ENCODE results near the gene CROCC. TPM values are rescaled to one million over a fixed set of nuclear protein-coding genes. Genes with fewer than 3 reads are reported as not detected.
"Not testable (repeated sequence)": the region's sequence is repeated elsewhere in the genome, so short reads cannot be mapped to it uniquely, and the experiment has no call there.

CROCC gene
- polyA plus RNA-seq, 10 donors = 12.1 to 28.7 (median 22.7) TPM

GRCh38 chr1:16895598-16896315 is 26.0 kb upstream of the CROCC start, which contains the start of gene RNU1-2:
TSS of gene RNU1-2 (plus strand) at chr1:16895980.
- peak; percentile 93 to 100 (median 97) for DNase-seq

GRCh38 chr1:16896316-16897055 is 25.2 kb upstream of the CROCC start:
- DNase-seq = peak in 2 of 3 donors; percentile 61 to 79

GRCh38 chr1:16897653-16898052 is 24.1 kb upstream of the CROCC start:
- DNase-seq = not testable (repeated sequence)

- DNase-seq = not testable (repeated sequence)
These were observed 23.4 kb upstream of the CROCC start for GRCh38 chr1:16898298-16898697.

GRCh38 chr1:16899020-16899419 is 22.7 kb upstream of the CROCC start:
- not testable (repeated sequence) for DNase-seq

GRCh38 chr1:16900751-16901150 is 21.0 kb upstream of the CROCC start:
- DNase-seq = no peak

GRCh38 chr1:16901371-16901770 is 20.4 kb upstream of the CROCC start:
- DNase-seq = not testable (repeated sequence)

GRCh38 chr1:16903054-16903453 is 18.7 kb upstream of the CROCC start:
- no peak for DNase-seq

GRCh38 chr1:16903458-16903796 is 18.3 kb upstream of the CROCC start:
- no peak for DNase-seq

- DNase-seq = peak; percentile 96 to 100 (median 99)
These were observed 17.1 kb upstream of the CROCC start for GRCh38 chr1:16904560-16905109.

- peak in 1 of 3 donors; percentile 89 for DNase-seq
These were observed 16.4 kb upstream of the CROCC start for GRCh38 chr1:16905110-16905867.

GRCh38 chr1:16905868-16906702 is 15.6 kb upstream of the CROCC start:
- DNase-seq = no peak

- no peak for DNase-seq
These were observed 14.9 kb upstream of the CROCC start for GRCh38 chr1:16906873-16907272.

- DNase-seq = no peak
These were observed 13.6 kb upstream of the CROCC start for GRCh38 chr1:16907870-16908758.

GRCh38 chr1:16911851-16912721 is 9.6 kb upstream of the CROCC start:
- DNase-seq = not testable (repeated sequence)

- DNase-seq = not testable (repeated sequence)
These were observed 9.0 kb upstream of the CROCC start for GRCh38 chr1:16912742-16913141.

GRCh38 chr1:16913181-16913832 is 8.4 kb upstream of the CROCC start:
- no peak for DNase-seq
